K562 (cell line): Measurements from ENCODE around the gene UHRF1. TPM values are rescaled to one million over a fixed set of nuclear protein-coding genes. Genes with fewer than 3 reads are reported as not detected.

Experiments
- ATAC-seq: fragments of 200-7000 bp; cut with Tn5 transposase; 3 replicates; pipeline ENCODE4 v1.9.1; 2020; ENCODE audit warnings: moderate library complexity
- BruUV-seq: library from RNA; stranded (reverse); fragments of 400-500 nt; replicated peaks from 2 replicates; lab custom pipeline; 2021; lab: Mats Ljungman, UMichigan
- CTCF ChIA-PET: fragments of 300-600 bp; formaldehyde crosslinking; extraction: SDS; loops from one replicate; lab custom pipeline; 2021; ENCODE audit warnings: low intra/inter-chr PET ratio; lab: Yijun Ruan, JAX
- POLR2A ChIA-PET: fragments of 300-600, 350-650 bp; sonication (Branson Sonifier 250); formaldehyde crosslinking; extraction: SDS; loops from one replicate; lab custom pipeline; 2021; ENCODE audit warnings: antibody characterized with exemption, inconsistent platforms; lab: Yijun Ruan, JAX
- DNase-seq, 4 experiments: peaks; one replicate each; pipeline versions ENCODE4 v3.0.0 to v3.0.0-alpha.2; 2011 to 2018; ENCODE audit warnings: low spot score in 3 of 4, mixed read lengths in 3 of 4; ENCODE audit errors: extremely low read depth in 1 of 4
- FAIRE-seq: peaks from 2 replicates; lab custom pipeline; 2011; peaks lifted over from hg19 to GRCh38; lab: Jason Lieb, UNC
- H2AFZ ChIP-seq: 2 replicates; pipeline ENCODE4 v1.6.0; 2011; ENCODE audit warnings: low read depth, low read length, control low read depth, inconsistent platforms
- H3K27ac ChIP-seq: fragments of 200-600 bp; 3 replicates; pipeline ENCODE4 v1.8.0; 2011; ENCODE audit warnings: low read depth, mild to moderate bottlenecking, control low read depth, inconsistent platforms, low read length, moderate library complexity, mixed read lengths; ENCODE audit errors: extremely low read depth
- H3K27me3 ChIP-seq, 2 experiments: fragments of 300-600 bp in 1 of 2; 2 replicates in 1 of 2; 3 replicates in 1 of 2; pipeline versions ENCODE4 v1.6.0 to v1.8.0; 2011; ENCODE audit warnings: inconsistent platforms in 2 of 2, low read length in 2 of 2, mild to moderate bottlenecking in 1 of 2, mixed read lengths in 1 of 2, moderate library complexity in 1 of 2; ENCODE audit not compliant: control insufficient read depth in 2 of 2, insufficient read depth in 2 of 2
- H3K36me3 ChIP-seq: fragments of 300-600 bp; 3 replicates; pipeline ENCODE4 v1.8.0; 2011; ENCODE audit warnings: mild to moderate bottlenecking, low read length, inconsistent platforms; ENCODE audit not compliant: control insufficient read depth, insufficient read depth
- H3K4me1 ChIP-seq, 2 experiments: fragments of 200-600 bp in 1 of 2; replicated peaks in 1 of 2; 2 replicates in 1 of 2; 3 replicates in 1 of 2; pipeline versions ENCODE4 v1.5.1 to v1.8.0; 2011; ENCODE audit warnings: inconsistent platforms in 2 of 2, low read length in 2 of 2, mild to moderate bottlenecking in 1 of 2, mixed read lengths in 1 of 2, moderate library complexity in 1 of 2; ENCODE audit not compliant: control insufficient read depth in 2 of 2, insufficient read depth in 2 of 2
- H3K4me2 ChIP-seq: 2 replicates; pipeline ENCODE4 v1.6.1; 2011; ENCODE audit warnings: low read length, control low read depth, inconsistent platforms, mixed read lengths; ENCODE audit not compliant: insufficient read depth
- H3K4me3 ChIP-seq: fragments of 200-600 bp; sonication (generic), shearing (Covaris generic); 2 replicates; pipeline ENCODE4 v1.5.1; 2016; ENCODE audit warnings: control low read depth, inconsistent platforms
- H3K79me2 ChIP-seq: fragments of 200-600 bp; 3 replicates; pipeline ENCODE4 v1.8.0; 2011; ENCODE audit warnings: low read length, inconsistent platforms; ENCODE audit not compliant: control insufficient read depth, insufficient read depth
- H3K9ac ChIP-seq, 2 experiments: 2 replicates each; pipeline versions ENCODE4 v1.6.0 to v1.6.1; 2011; ENCODE audit warnings: low read depth in 2 of 2, low read length in 2 of 2, control low read depth in 1 of 2, inconsistent platforms in 1 of 2, mild to moderate bottlenecking in 1 of 2, mixed read lengths in 1 of 2; ENCODE audit not compliant: insufficient read depth in 1 of 2
- H3K9me1 ChIP-seq: one replicate; pipeline ENCODE4 v1.6.0; 2011; ENCODE audit warnings: inconsistent platforms, mild to moderate bottlenecking, low read length, moderate library complexity; ENCODE audit not compliant: control insufficient read depth, insufficient read depth
- H3K9me3 ChIP-seq: replicated peaks from 2 replicates; pipeline ENCODE4 v1.5.1; 2011; ENCODE audit warnings: low read depth, low read length, inconsistent platforms; ENCODE audit not compliant: control insufficient read depth, insufficient read depth
- H4K20me1 ChIP-seq: replicated peaks from 2 replicates; pipeline ENCODE4 v1.6.1; 2011; ENCODE audit warnings: low read length, inconsistent platforms, mixed read lengths; ENCODE audit not compliant: control insufficient read depth, insufficient read depth
- ARID2 ChIP-seq: fragments of 450-650 bp; IDR thresholded peaks from 2 replicates; pipeline ENCODE4 v1.6.1; 2017; ENCODE audit warnings: antibody characterized with exemption, mild to moderate bottlenecking
- ATF7 ChIP-seq: fragments of 450-650 bp; IDR thresholded peaks from 2 replicates; pipeline ENCODE4 v1.7.1; 2014; ENCODE audit warnings: mild to moderate bottlenecking, moderate library complexity
- CBFA2T2 ChIP-seq: fragments of 450-650 bp; conservative IDR thresholded peaks from 2 replicates; pipeline ENCODE4 v1.6.1; 2017; ENCODE audit warnings: mild to moderate bottlenecking
- DLX4 ChIP-seq: fragments of 250-450 bp; sonication (Bioruptor Pico); IDR thresholded peaks from 2 replicates; pipeline ENCODE4 v1.6.1; 2021; ENCODE audit warnings: mild to moderate bottlenecking
- DNMT1 ChIP-seq: fragments of 450-650 bp; IDR thresholded peaks from 2 replicates; pipeline ENCODE4 v1.6.1; 2016; ENCODE audit warnings: antibody characterized with exemption, mild to moderate bottlenecking
- GATA2 ChIP-seq: sonication (generic); formaldehyde crosslinking; IDR thresholded peaks from 2 replicates; pipeline ENCODE4 v1.4.0; 2020; ENCODE audit warnings: mild to moderate bottlenecking, missing genetic modification reagents
- HDAC1 ChIP-seq, 2 experiments: fragments of 450-650 bp; IDR thresholded peaks; 2 replicates each; pipeline ENCODE4 v1.6.1; 2016 to 2017; ENCODE audit warnings: inconsistent platforms in 1 of 2, mild to moderate bottlenecking in 1 of 2, moderate library complexity in 1 of 2
- MEIS2 ChIP-seq: fragments of 450-650 bp; IDR thresholded peaks from 2 replicates; pipeline ENCODE4 v1.6.1; 2014; ENCODE audit warnings: mild to moderate bottlenecking; ENCODE audit not compliant: partially characterized antibody
- NCOR1 ChIP-seq: fragments of 450-650 bp; IDR thresholded peaks from 2 replicates; pipeline ENCODE4 v1.6.1; 2016; ENCODE audit warnings: mild to moderate bottlenecking, moderate library complexity
- NR2C1 ChIP-seq, 2 experiments: fragments of 450-650 bp; IDR thresholded peaks; 2 replicates each; pipeline ENCODE4 v1.6.1; 2017; ENCODE audit warnings: mild to moderate bottlenecking in 2 of 2, antibody characterized with exemption in 1 of 2, inconsistent platforms in 1 of 2, missing compliant biosample characterization in 1 of 2, missing genetic modification characterization in 1 of 2
- NUFIP1 ChIP-seq: fragments of 450-650 bp; IDR thresholded peaks from 2 replicates; pipeline ENCODE4 v1.6.1; 2018; ENCODE audit not compliant: partially characterized antibody
- PHB2 ChIP-seq: fragments of 450-650 bp; IDR thresholded peaks from 2 replicates; pipeline ENCODE4 v1.6.1; 2017; ENCODE audit warnings: low read depth
- RBM22 ChIP-seq: fragments of 200-400 bp; formaldehyde crosslinking; IDR thresholded peaks from 2 replicates; pipeline ENCODE4 v1.6.1; 2018; ENCODE audit warnings: low read length, low read depth; ENCODE audit not compliant: poor library complexity, severe bottlenecking
- SMAD4 ChIP-seq: fragments of 250-450 bp; sonication (Bioruptor Pico); conservative IDR thresholded peaks from 2 replicates; pipeline ENCODE4 v1.8.0; 2021; ENCODE audit warnings: inconsistent platforms, mild to moderate bottlenecking, moderate library complexity
- TCF7 ChIP-seq: sonication (generic); IDR thresholded peaks from 2 replicates; pipeline ENCODE4 v1.6.1; 2016; ENCODE audit warnings: antibody characterized with exemption, borderline replicate concordance
- TEAD2 ChIP-seq: fragments of 450-650 bp; IDR thresholded peaks from 2 replicates; pipeline ENCODE4 v1.6.1; 2016; ENCODE audit warnings: missing genetic modification characterization, control low read depth, missing compliant biosample characterization
- THRB ChIP-seq: fragments of 450-650 bp; formaldehyde crosslinking; conservative IDR thresholded peaks from 2 replicates; pipeline ENCODE4 v1.4.0; 2022; ENCODE audit warnings: mild to moderate bottlenecking, missing genetic modification characterization
- WGBS: fragments of 100-300 bp; shearing (Covaris generic); methylation state at CpG from one replicate; pipeline ENCODE4 v1.1.6; 2016; ENCODE audit warnings: low coverage, mixed read lengths; ENCODE audit not compliant: insufficient coverage; ENCODE audit errors: missing lambda C conversion rate; 5-methylcytosine and 5-hydroxymethylcytosine counted together
- in situ Hi-C: fragments of 300-500 bp; cut with MboI; formaldehyde crosslinking; loops from 4 replicates; pipeline ENCODE4 v1.15.0; 2018; ENCODE audit warnings: inconsistent platforms, mixed read lengths
- intact Hi-C: fragments of 100-400 bp; cut with micrococcal nuclease; formaldehyde crosslinking; loops from 2 replicates; pipeline ENCODE4 v1.14.2; 2022
- polyA plus RNA-seq, 8 experiments: library from polyadenylated mRNA; depleted of rRNA in 4 of 8; stranded (reverse) in 5 of 8; unstranded in 3 of 8; fragments of >200 nt; fragmentation: Nextera tagmentation in 2 of 8; fragmentation: Illumina TruSeq in 1 of 8; extraction: Ambion mirVana in 2 of 8; extraction: Trizol in 1 of 8; gene quantifications; 2 replicates each; pipeline versions ENCODE4 v1.2.1 to v1.2.3, GENCODE V29; 2011 to 2014; ENCODE audit warnings: inconsistent platforms in 1 of 8, missing spikeins in 1 of 8
- total RNA-seq, 7 experiments: library from RNA; depleted of rRNA in 6 of 7; stranded (reverse); fragments of >200 nt in 6 of 7; fragmentation: Illumina TruSeq in 2 of 7; extraction: Trizol in 2 of 7; gene quantifications; 2 replicates each; pipeline versions ENCODE4 v1.2.1 to v1.2.3, GENCODE V29; 2011 to 2021; ENCODE audit warnings: low replicate concordance in 1 of 7

The UHRF1 gene
- total and polyA plus RNA-seq, 9 of the 15 experiments (the other 6 are each of a cell fraction or from before 2014, with no cell fraction given): 6.0 to 101 (median 30.9) TPM

- TF ChIP-seq THRB (no peak), DNMT1 (no peak), GATA2 (no peak), ARID2 (no peak)
Observed at GRCh38 chr19:4986471-4986891, 77.2 kb downstream of the UHRF1 start (continued).

- ChIA-PET CTCF (no interaction called here), POLR2A (interaction anchor here (0.6 to 3.1 kb wide), 6 partner anchors 9 to 49 kb away, joined by 3 to 10 read pairs (median 4); partner anchors contain the start of gene KDM4B)
- H3K9me3 ChIP-seq: no peaks in the 10 kb centered on the region
- peaks cover 26 to 58% of the 10 kb centered on the region in 2 experiments for H3K4me1 ChIP-seq
- in situ Hi-C loops (no loop called here), intact Hi-C loops (no loop called here)
- peaks cover 81% of the 10 kb centered on the region for H4K20me1 ChIP-seq
- H3K9ac ChIP-seq: peak overlapping the region in 1 of 2 experiments; percentile 86; a peak in 1 of 4 replicates
- H3K9me1 ChIP-seq: peaks cover 18% of the 10 kb centered on the region
- H3K27ac ChIP-seq: no peak overlapping the region
- FAIRE-seq: peak; percentile 67
- H3K36me3 ChIP-seq: no peaks in the 10 kb centered on the region
- H3K27me3 ChIP-seq: no peaks in the 10 kb centered on the region
- H3K4me3 ChIP-seq: no peak overlapping the region
- BruUV-seq: no TSS peak
- peaks cover 75% of the 10 kb centered on the region for H3K79me2 ChIP-seq
- ATAC-seq: peak; percentile 33
- H3K4me2 ChIP-seq: no peak overlapping the region
- no peak overlapping the region for H2AFZ ChIP-seq
- DNase-seq: peak in 1 of 4 experiments; percentile 66
- WGBS: 3% methylated on average over 11 of the region's 11 CpGs
- peak; percentile 93 for TF ChIP-seq SMAD4 (CRISPR knock-in tag)
- no peak for TF ChIP-seq PHB2
- TF ChIP-seq CBFA2T2: peak; percentile 56
- TF ChIP-seq ATF7: 0 out of 2 replicates have a peak, but pooled peaks have one; percentile 20
- peak in 1 of 2 experiments; percentile 45; a peak in 1 of 4 replicates for TF ChIP-seq HDAC1 (IDR thresholded peaks at IDR 0.05)
- no peak for TF ChIP-seq TEAD2 (tag)
- TF ChIP-seq RBM22: no peak
- no peak for TF ChIP-seq NUFIP1
- TF ChIP-seq DLX4: no peak
- TF ChIP-seq TCF7: no peak
- TF ChIP-seq NR2C1 (IDR thresholded peaks at IDR 0.05): no peak
- no peak for TF ChIP-seq NR2C1 (tag; IDR thresholded peaks at IDR 0.05)
- TF ChIP-seq NCOR1: peak; percentile 78
- peak; percentile 20 for TF ChIP-seq MEIS2
Observed at GRCh38 chr19:4987256-4987655, 78.0 kb downstream of the UHRF1 start.
